ENCODE measurements around the gene MATK.
"Not testable (repeated sequence)": the region's sequence is repeated elsewhere in the genome, so short reads cannot be mapped to it uniquely, and the experiment has no call there.

Gene MATK

DNA sequence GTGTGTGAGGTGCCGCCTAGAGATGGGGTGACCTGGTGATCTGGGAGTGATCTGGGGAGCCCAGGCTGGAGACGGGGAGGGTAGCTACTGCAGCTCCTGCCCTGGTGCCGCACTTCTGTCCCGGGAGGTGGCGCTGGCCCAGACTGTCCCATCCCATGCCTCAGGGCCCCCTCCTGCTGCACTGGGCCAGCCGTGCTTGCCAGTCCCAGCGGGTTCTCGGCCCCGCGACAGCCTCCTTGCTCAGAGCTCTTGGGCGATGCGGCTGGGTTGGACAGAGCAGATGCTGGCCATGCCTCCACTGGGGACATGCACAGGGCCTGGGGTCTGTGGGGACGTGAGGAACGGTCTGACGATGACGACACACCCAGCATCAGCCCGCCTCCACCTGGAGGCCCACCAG is 16.7 kb downstream of the MATK start:
- no peak overlapping the region for H3K27ac ChIP-seq (ENCODE audit: low read length)
- H3K36me3 ChIP-seq (ENCODE audit: control insufficient read depth in 2 of 2, insufficient read depth in 2 of 2, low read length in 2 of 2) = peaks cover 10 to 17% of the 10 kb centered on the region in 2 donors

DNA sequence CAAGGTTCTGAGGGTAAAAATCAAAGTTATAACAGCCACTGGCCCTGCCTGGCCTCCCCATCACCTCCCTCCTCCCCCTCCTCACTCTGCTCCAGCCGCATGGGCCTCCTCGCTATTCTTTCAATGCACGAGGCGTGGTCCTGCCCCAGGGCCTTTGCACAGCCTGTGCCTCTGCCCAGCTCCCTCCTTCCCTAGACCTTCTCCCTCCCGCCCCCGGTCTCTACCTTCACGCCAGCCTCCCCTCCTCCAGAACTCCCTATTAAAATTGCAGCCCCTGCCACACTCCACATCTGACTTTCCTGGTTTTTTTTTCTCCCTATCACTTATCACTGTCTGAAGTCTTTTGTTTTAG is 17.5 kb downstream of the MATK start:
- Histone ChIP-seq H3K27me3 (ENCODE audit: control insufficient read depth in 1 of 2, insufficient read depth in 2 of 2, low read length in 2 of 2) (peaks cover 0 to 3% of the 10 kb centered on the region in 2 donors), H3K9me3 (ENCODE audit: control insufficient read depth in 2 of 2, low read length in 2 of 2) (no peaks in the 10 kb centered on the region), H3K27ac (ENCODE audit: low read length) (no peak overlapping the region), H3K36me3 (ENCODE audit: control insufficient read depth in 2 of 2, insufficient read depth in 2 of 2, low read length in 2 of 2) (peaks cover 10 to 17% of the 10 kb centered on the region in 2 donors), H3K9ac (ENCODE audit: low read length in 2 of 2) (no peak overlapping the region), H3K4me1 (ENCODE audit: control insufficient read depth, insufficient read depth, low read length) (no peaks in the 10 kb centered on the region), H3K4me3 (ENCODE audit: low read length in 2 of 2) (no peak overlapping the region)

More for the DNA sequence above, 16.7 kb downstream of the MATK start:
- no peak overlapping the region for H3K9ac ChIP-seq (ENCODE audit: low read length in 2 of 2)
- H3K9me3 ChIP-seq (ENCODE audit: control insufficient read depth in 2 of 2, low read length in 2 of 2) = no peaks in the 10 kb centered on the region
- no peaks in the 10 kb centered on the region for H3K4me1 ChIP-seq (ENCODE audit: control insufficient read depth, insufficient read depth, low read length)
- H3K4me3 ChIP-seq (ENCODE audit: low read length in 2 of 2) = no peak overlapping the region
- H3K27me3 ChIP-seq (ENCODE audit: control insufficient read depth in 1 of 2, insufficient read depth in 2 of 2, low read length in 2 of 2) = peaks cover 0 to 3% of the 10 kb centered on the region in 2 donors

DNA sequence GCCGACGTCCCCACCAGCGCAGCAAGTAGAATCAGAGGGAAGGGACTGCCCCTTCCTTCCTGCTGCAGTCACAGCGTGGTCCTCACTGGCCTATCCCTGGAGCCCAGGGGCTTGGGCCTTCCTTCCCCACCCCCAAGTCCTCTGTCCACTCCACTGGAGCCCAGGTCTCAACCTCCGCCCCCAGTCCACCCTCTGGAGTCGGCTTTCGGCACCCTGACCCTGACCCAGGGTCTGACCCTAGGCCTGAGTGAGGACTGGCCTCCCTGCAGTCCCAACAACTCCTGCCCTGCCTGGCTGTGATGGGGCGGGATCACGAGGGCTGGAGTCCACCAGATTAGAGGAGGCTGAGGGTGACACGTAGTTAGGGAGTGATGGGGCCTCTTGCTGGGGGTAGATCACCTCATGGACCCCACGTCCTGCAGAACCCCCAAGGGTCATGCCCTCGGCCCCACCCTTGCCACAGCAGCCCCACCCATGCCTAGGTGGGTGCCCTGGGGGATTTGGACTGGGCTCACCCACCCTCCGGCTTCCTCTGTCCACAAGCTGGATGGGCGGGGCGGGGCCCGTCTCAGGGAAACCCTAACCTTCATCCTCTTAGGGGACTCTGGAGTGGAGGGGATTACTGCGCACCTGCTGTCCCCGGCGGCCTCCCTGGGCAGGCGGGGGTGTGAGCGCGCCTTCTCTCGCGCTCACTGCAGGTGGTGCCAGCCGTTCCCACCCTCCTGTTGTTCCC is 18.0 kb downstream of the MATK start:
- Histone ChIP-seq H3K9ac (ENCODE audit: low read length in 2 of 2) (no peak overlapping the region), H3K4me1 (ENCODE audit: control insufficient read depth, insufficient read depth, low read length) (peaks cover 3% of the 10 kb centered on the region), H3K27me3 (ENCODE audit: control insufficient read depth in 1 of 2, insufficient read depth in 2 of 2, low read length in 2 of 2) (peaks cover 0 to 3% of the 10 kb centered on the region in 2 donors), H3K4me3 (ENCODE audit: low read length in 2 of 2) (no peak overlapping the region), H3K36me3 (ENCODE audit: control insufficient read depth in 2 of 2, insufficient read depth in 2 of 2, low read length in 2 of 2) (peaks cover 10 to 17% of the 10 kb centered on the region in 2 donors), H3K27ac (ENCODE audit: low read length) (no peak overlapping the region), H3K9me3 (ENCODE audit: control insufficient read depth in 2 of 2, low read length in 2 of 2) (no peaks in the 10 kb centered on the region)

- Histone ChIP-seq H3K36me3 (ENCODE audit: control insufficient read depth in 2 of 2, insufficient read depth in 2 of 2, low read length in 2 of 2) (peaks cover 10 to 17% of the 10 kb centered on the region in 2 donors), H3K9me3 (ENCODE audit: control insufficient read depth in 2 of 2, low read length in 2 of 2) (no peaks in the 10 kb centered on the region), H3K9ac (ENCODE audit: low read length in 2 of 2) (no peak overlapping the region), H3K27ac (ENCODE audit: low read length) (no peak overlapping the region), H3K27me3 (ENCODE audit: control insufficient read depth in 1 of 2, insufficient read depth in 2 of 2, low read length in 2 of 2) (peaks cover 0 to 3% of the 10 kb centered on the region in 2 donors), H3K4me1 (ENCODE audit: control insufficient read depth, insufficient read depth, low read length) (peaks cover 6% of the 10 kb centered on the region), H3K4me3 (ENCODE audit: low read length in 2 of 2) (no peak overlapping the region)
Measured at GRCh38 chr19:3767050-3767449, 19.1 kb downstream of the MATK start.

DNA sequence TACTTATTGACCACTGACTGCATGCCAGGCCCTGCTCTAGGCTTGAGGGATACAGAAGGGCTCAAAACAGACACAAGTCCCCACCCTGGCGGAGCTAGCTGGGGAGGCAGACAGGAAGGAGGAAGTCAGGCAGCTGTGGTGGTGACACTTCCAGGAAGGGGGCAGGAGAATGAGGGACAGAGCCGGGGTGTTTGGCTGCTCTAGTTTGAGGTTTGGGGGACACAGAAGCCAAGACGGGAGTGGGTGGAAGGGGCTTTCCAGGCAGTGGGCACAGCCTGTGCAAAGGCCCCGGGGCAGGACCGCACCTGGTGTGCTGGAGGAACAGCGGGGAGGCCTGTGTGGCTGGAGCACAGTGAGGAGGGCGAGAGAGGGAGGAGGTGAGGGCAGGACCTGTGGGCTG is 19.7 kb downstream of the MATK start:
- no peaks in the 10 kb centered on the region for H3K9me3 ChIP-seq (ENCODE audit: control insufficient read depth in 2 of 2, low read length in 2 of 2)

GRCh38 chr19:3765757-3766156 is 20.4 kb downstream of the MATK start:
- H3K9ac ChIP-seq (ENCODE audit: low read length in 2 of 2); H3K27me3 ChIP-seq (ENCODE audit: control insufficient read depth in 1 of 2, insufficient read depth in 2 of 2, low read length in 2 of 2); H3K27ac ChIP-seq (ENCODE audit: low read length); H3K9me3 ChIP-seq (ENCODE audit: control insufficient read depth in 2 of 2, low read length in 2 of 2); H3K4me3 ChIP-seq (ENCODE audit: low read length in 2 of 2): not testable (repeated sequence)
- H3K36me3 ChIP-seq (ENCODE audit: control insufficient read depth in 2 of 2, insufficient read depth in 2 of 2, low read length in 2 of 2) = peaks cover 10 to 17% of the 10 kb centered on the region in 2 donors
- H3K4me1 ChIP-seq (ENCODE audit: control insufficient read depth, insufficient read depth, low read length) = peaks cover 16% of the 10 kb centered on the region

More for the DNA sequence above, 19.7 kb downstream of the MATK start:
- Histone ChIP-seq H3K4me1 (ENCODE audit: control insufficient read depth, insufficient read depth, low read length) (peaks cover 11% of the 10 kb centered on the region), H3K9ac (ENCODE audit: low read length in 2 of 2) (no peak overlapping the region), H3K36me3 (ENCODE audit: control insufficient read depth in 2 of 2, insufficient read depth in 2 of 2, low read length in 2 of 2) (peaks cover 10 to 17% of the 10 kb centered on the region in 2 donors), H3K27me3 (ENCODE audit: control insufficient read depth in 1 of 2, insufficient read depth in 2 of 2, low read length in 2 of 2) (no peaks in the 10 kb centered on the region), H3K4me3 (ENCODE audit: low read length in 2 of 2) (no peak overlapping the region), H3K27ac (ENCODE audit: low read length) (no peak overlapping the region)

DNA sequence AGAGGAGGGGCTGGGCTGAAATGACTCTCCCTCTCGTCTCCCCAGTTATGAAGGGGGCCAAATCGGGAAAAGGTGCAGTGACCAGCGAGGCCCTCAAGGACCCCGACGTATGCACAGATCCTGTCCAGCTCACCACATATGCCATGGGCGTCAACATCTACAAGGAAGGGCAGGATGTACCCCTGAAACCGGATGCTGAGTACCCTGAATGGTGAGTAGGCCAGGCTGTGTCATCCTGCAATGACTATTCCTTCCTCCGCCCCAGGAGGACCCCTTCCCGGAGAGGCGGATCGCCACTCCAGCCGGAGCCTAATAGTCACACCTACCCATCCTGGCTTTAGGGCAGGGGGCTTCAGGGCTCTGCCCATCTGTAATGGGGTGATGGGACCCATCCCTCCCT is 21.1 kb downstream of the MATK start:
- H3K9me3 ChIP-seq (ENCODE audit: control insufficient read depth in 2 of 2, low read length in 2 of 2) = no peaks in the 10 kb centered on the region
- no peak overlapping the region for H3K9ac ChIP-seq (ENCODE audit: low read length in 2 of 2)
- no peak overlapping the region for H3K27ac ChIP-seq (ENCODE audit: low read length)
- H3K27me3 ChIP-seq (ENCODE audit: control insufficient read depth in 1 of 2, insufficient read depth in 2 of 2, low read length in 2 of 2) = no peaks in the 10 kb centered on the region
- H3K36me3 ChIP-seq (ENCODE audit: control insufficient read depth in 2 of 2, insufficient read depth in 2 of 2, low read length in 2 of 2) = peaks cover 10 to 17% of the 10 kb centered on the region in 2 donors
- H3K4me3 ChIP-seq (ENCODE audit: low read length in 2 of 2) = no peak overlapping the region
- H3K4me1 ChIP-seq (ENCODE audit: control insufficient read depth, insufficient read depth, low read length) = peaks cover 22% of the 10 kb centered on the region

GRCh38 chr19:3762501-3763459 is 23.4 kb downstream of the MATK start, which contains the start of gene MRPL54:
Gene MRPL54 (plus strand): TSS chr19:3762682. CDS start chr19:3762701, 19 bp downstream.
- peaks cover 11 to 12% of the 10 kb centered on the region in 2 donors for H3K36me3 ChIP-seq (ENCODE audit: control insufficient read depth in 2 of 2, insufficient read depth in 2 of 2, low read length in 2 of 2)
- H3K4me3 ChIP-seq (ENCODE audit: low read length in 2 of 2) = peak within 1 kb of the TSS; percentile 96 to 98
- no peaks in the 10 kb centered on the region for H3K9me3 ChIP-seq (ENCODE audit: control insufficient read depth in 2 of 2, low read length in 2 of 2)
- H3K27me3 ChIP-seq (ENCODE audit: control insufficient read depth in 1 of 2, insufficient read depth in 2 of 2, low read length in 2 of 2) = no peaks in the 10 kb centered on the region
- peaks cover 32% of the 10 kb centered on the region for H3K4me1 ChIP-seq (ENCODE audit: control insufficient read depth, insufficient read depth, low read length)
- peak within 1 kb of the TSS; percentile 97 to 100 for H3K9ac ChIP-seq (ENCODE audit: low read length in 2 of 2)
- H3K27ac ChIP-seq (ENCODE audit: low read length) = peak within 1 kb of the TSS; percentile 98

DNA sequence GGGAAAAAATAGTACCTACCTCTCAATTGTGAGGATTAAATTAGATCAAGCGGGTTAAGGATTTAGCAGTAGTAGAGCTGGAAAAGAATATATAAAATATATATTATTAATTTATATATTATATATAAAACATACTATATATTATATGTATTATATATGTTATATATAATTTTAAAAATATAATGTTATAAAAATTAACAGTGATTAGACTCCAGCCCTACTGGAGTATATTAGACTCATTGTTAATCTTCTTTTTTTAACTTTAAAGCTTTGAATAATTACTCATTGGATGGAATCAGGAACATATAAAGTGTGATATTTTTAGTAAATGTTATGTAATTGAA is 24.1 kb downstream of the MATK start:
- H3K4me3 ChIP-seq (ENCODE audit: low read length in 2 of 2) = peak overlapping the region in 1 of 2 donors; percentile 91

GRCh38 chr19:3761382-3762129 is 24.6 kb downstream of the MATK start, which contains the start of gene APBA3:
Gene APBA3 (minus strand): TSS chr19:3761692. CDS start chr19:3760264, 1,428 bp downstream.
- Histone ChIP-seq H3K36me3 (ENCODE audit: control insufficient read depth in 2 of 2, insufficient read depth in 2 of 2, low read length in 2 of 2) (peaks cover 6 to 19% of the 10 kb centered on the region in 2 donors), H3K9ac (ENCODE audit: low read length in 2 of 2) (peak within 1 kb of the TSS; percentile 97 to 100), H3K27me3 (ENCODE audit: control insufficient read depth in 1 of 2, insufficient read depth in 2 of 2, low read length in 2 of 2) (no peaks in the 10 kb centered on the region), H3K4me3 (ENCODE audit: low read length in 2 of 2) (peak within 1 kb of the TSS; percentile 96 to 98), H3K27ac (ENCODE audit: low read length) (peak within 1 kb of the TSS; percentile 98), H3K4me1 (ENCODE audit: control insufficient read depth, insufficient read depth, low read length) (peaks cover 32% of the 10 kb centered on the region), H3K9me3 (ENCODE audit: control insufficient read depth in 2 of 2, low read length in 2 of 2) (no peaks in the 10 kb centered on the region)

More for the DNA sequence above, 24.1 kb downstream of the MATK start:
- H3K9me3 ChIP-seq (ENCODE audit: control insufficient read depth in 2 of 2, low read length in 2 of 2) = no peaks in the 10 kb centered on the region
- H3K4me1 ChIP-seq (ENCODE audit: control insufficient read depth, insufficient read depth, low read length) = peaks cover 32% of the 10 kb centered on the region
- H3K27me3 ChIP-seq (ENCODE audit: control insufficient read depth in 1 of 2, insufficient read depth in 2 of 2, low read length in 2 of 2) = no peaks in the 10 kb centered on the region
- peak overlapping the region; percentile 98 for H3K27ac ChIP-seq (ENCODE audit: low read length)
- peak overlapping the region in 1 of 2 donors; percentile 90 for H3K9ac ChIP-seq (ENCODE audit: low read length in 2 of 2)
- peaks cover 10 to 17% of the 10 kb centered on the region in 2 donors for H3K36me3 ChIP-seq (ENCODE audit: control insufficient read depth in 2 of 2, insufficient read depth in 2 of 2, low read length in 2 of 2)

Data from stomach smooth muscle (tissue), 2 donors.